ENCODE measurements around the gene CCT4.
"Not testable (repeated sequence)": the region's sequence is repeated elsewhere in the genome, so short reads cannot be mapped to it uniquely, and the experiment has no call there.

Gene CCT4, protein sequence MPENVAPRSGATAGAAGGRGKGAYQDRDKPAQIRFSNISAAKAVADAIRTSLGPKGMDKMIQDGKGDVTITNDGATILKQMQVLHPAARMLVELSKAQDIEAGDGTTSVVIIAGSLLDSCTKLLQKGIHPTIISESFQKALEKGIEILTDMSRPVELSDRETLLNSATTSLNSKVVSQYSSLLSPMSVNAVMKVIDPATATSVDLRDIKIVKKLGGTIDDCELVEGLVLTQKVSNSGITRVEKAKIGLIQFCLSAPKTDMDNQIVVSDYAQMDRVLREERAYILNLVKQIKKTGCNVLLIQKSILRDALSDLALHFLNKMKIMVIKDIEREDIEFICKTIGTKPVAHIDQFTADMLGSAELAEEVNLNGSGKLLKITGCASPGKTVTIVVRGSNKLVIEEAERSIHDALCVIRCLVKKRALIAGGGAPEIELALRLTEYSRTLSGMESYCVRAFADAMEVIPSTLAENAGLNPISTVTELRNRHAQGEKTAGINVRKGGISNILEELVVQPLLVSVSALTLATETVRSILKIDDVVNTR

DNA sequence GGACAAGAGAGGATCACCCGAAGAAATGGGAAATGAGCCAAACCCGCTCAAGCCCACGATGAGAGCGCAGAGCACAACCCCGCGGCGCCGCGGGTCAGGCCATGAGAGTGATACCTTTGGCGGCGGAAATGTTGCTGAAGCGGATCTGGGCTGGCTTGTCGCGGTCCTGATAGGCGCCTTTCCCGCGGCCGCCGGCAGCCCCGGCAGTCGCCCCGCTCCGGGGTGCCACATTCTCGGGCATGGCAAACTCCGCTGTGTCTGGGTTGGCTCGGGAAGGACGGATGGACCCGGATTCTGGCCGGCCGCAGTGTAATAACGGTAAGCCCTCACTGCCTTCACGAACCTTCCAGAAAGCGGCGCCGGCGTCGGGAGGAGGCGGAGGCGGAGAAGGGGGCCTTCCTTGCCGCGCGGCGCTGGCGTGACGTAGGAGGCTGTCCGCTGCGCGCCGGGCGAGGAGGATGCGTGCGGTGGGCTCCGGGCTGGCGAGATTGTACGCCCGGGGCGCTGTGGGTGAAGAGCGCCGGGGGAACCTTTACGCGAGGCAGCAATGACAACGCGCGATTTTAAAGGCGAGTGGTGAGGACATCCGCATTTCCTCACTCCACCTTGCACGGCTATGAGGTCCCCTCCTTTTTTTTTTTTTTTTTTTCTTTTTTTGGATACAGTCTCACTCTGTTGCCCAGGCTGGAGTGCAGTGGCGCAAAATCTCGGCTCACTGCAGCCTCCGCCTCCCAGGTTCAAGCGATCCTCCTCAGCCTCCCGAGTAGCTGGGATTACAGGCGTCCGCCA, at the start of gene CCT4:
Gene CCT4, minus strand, starts transcription at position 390 of the 789 bp plus-strand sequence. Its CDS starts 149 bp downstream, at position 241.
- DNase-seq, result peak; percentile 83 to 98 (median 92)

DNA sequence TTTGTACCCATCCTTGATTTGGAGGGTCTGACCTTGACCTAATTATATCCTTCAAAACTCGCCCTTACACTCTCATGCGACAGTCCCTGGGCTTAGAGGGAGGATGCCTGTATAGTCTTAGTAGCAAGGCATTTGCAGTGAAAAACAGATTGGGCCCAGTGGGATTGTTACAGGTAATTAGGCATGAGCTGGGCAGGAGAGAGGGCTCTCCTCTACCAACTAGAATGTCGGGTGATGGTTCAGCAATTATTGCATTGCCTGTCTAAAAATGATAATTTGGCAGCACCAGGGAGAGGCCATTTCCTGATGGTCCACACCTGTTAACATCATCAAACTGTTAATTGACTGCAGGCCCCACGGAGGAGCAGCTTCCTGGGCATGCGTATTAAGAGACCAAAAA, 49.4 kb upstream of the CCT4 start:
- no peak for DNase-seq

- DNase-seq, result no peak
Observed at GRCh38 chr2:61937098-61937497, 48.6 kb upstream of the CCT4 start.

DNA sequence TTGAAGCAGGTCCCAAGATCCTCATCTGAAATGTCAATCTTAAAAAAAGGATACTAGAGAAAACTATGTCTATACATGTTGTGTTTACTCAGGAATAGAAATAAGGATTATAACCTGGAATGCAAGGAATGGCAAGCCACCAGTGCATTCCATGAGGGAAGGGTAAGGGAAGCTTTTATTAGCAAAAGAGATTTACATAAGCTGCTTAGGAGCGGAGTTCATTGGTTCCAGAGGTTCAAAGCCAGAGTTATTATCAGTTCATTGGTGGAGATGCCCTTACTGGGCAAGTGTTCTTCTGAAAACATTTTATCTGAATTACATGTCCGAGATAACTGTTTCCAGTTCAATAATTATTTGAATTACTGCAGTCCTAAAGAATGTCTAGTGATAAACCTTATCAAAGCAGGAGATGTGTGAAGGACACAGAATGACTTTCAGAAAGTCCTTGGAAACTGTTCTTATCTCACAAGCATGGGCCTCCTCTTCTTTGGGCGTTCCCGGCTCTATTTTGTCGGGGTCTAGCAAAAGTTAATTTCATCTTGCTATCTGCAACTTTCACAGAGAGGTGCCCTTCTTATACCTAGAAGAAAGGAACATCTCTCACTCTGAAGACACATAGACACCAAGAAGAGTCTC, 40.5 kb upstream of the CCT4 start:
- DNase-seq, result no peak

DNA sequence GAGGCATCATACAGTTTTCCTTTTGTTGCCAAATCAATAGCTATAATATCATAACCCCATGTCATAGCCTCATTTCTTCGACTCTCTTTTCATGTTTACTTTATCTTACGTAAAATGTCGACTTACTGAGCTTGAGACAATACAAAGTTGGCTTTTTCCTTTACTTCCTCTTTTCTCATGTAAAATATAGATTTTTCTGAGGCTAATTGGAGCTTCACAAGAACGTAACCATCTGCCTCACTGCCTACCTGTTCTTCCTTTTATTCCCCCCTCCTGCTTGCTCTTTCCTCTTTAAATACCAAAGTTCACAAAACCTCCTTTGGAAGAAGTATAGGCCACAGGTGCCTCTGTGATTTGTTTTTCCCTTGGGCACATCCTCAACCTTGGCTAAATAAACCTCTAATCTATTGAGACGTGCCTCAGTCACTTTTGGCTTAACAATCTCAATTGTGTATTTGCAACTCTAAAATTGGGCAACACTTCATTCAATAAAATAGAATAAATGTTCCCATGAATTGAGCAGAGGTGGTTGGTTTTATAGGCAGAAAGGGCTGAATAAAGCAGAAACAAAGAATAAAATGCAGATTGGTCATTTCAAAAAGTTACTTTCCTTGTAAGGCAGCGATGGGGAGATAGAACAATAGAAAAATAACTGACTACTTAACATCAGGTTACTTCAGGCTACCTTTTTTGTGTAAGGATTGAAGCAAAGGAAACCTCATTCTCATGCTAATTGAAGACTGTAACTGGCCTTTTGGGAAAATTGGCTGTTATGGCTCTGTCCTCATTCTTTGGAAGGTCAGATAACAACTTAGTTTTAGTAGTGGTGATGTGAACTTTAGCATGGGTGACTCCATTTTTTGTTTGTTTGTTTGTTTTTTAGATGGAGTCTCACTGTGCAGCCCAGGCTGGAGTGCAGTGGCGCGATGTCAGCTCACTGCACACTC, 38.3 kb upstream of the CCT4 start:
- DNase-seq, result no peak

DNA sequence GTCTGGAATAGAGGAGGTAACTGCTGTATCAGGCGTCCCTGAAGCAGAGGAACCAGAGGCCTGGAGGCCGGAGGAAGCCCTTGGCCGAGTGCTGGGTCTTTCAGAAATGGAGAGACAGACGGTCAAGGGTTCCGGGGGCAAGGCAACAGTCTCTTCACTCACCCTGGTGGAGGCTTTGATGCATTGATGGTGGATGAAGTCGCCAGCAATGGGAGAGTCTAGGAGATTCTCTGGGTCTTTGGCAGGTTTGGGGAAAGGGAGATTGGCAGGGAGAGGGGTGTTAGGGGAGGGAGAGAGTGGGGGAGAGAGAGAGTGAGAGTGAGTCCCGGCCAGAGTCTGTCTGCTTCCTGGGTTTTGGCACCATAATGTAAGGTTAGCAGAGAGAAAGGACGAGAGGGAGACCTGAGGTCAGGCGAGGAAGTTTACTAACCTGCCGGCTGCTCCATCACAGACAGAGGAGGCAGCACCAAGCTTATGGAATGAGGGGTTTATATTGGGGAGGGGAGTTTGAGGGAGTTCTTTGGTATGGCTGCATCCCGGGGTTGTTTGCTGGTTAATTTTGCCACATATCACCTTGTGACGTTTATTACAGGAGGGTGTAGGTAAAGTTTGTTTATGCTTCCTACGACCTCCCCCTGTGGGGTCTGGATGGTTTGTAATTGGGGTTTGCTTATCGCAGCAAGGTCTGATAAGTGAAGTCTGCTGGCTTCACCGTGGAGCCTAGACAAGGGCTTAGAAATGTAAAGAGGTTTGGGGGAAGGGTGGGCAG, 36.6 kb upstream of the CCT4 start:
- DNase-seq, result no peak

- no peak for DNase-seq
Observed at GRCh38 chr2:61922714-61923113, 34.3 kb upstream of the CCT4 start.

DNA sequence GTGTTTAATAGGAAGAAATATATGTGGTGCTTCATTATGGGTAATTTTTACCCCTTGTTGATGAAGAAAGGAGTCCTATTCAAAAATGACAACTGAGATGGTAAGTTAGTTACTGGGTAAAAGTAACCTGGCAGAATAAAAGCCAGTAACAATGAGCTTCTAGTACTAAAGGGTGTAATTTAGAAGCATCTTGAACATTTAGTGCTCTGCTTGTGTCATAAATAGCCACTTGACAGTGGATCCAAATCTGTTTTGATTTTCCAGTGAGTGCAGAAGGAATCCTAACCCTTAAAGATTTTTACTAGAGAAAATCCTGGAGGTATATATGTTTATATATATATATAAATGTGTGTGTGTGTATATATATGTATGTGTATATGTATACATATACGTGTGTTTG, 32.1 kb upstream of the CCT4 start:
- DNase-seq, result no peak

DNA sequence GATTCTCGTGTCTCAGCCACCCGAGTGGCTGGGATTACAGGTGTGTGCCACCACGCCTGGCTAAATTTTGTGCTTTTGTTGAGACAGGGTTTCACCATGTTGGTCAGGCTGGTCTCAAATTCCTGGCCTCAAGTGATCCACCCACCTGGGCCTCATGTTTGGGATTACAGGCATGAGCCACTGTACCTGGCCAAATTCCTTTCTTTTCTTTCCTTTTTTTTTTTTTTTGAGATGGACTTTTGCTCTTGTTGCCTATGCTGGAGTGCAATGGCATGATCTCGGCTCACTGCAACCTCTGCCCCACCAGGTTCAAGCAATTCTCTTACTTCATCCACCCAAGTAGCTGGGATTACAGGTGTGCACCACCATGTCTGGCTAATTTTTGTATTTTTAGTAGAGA, 26.3 kb upstream of the CCT4 start:
- DNase-seq, result not testable (repeated sequence)

- DNase-seq, result no peak
Observed at GRCh38 chr2:61911510-61911909, 23.1 kb upstream of the CCT4 start.

- no peak for DNase-seq
Observed at GRCh38 chr2:61910603-61911002, 22.1 kb upstream of the CCT4 start.

GRCh38 chr2:61909116-61909515, 20.7 kb upstream of the CCT4 start:
- DNase-seq, result no peak

DNA sequence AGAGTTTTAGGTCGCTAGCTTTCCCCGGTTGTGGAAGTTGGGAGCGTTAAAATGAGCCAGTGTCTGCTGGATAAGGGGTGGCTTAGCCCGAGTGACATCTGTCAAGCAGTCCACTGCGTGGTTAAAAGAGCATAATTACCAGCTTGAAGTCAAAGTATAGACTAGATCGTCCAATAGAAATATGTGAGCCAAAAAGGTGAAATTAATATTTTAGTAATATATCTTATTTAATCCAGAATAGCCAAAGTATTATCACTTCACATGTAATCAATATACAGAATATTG, 17.7 kb upstream of the CCT4 start:
- no peak for DNase-seq

DNA sequence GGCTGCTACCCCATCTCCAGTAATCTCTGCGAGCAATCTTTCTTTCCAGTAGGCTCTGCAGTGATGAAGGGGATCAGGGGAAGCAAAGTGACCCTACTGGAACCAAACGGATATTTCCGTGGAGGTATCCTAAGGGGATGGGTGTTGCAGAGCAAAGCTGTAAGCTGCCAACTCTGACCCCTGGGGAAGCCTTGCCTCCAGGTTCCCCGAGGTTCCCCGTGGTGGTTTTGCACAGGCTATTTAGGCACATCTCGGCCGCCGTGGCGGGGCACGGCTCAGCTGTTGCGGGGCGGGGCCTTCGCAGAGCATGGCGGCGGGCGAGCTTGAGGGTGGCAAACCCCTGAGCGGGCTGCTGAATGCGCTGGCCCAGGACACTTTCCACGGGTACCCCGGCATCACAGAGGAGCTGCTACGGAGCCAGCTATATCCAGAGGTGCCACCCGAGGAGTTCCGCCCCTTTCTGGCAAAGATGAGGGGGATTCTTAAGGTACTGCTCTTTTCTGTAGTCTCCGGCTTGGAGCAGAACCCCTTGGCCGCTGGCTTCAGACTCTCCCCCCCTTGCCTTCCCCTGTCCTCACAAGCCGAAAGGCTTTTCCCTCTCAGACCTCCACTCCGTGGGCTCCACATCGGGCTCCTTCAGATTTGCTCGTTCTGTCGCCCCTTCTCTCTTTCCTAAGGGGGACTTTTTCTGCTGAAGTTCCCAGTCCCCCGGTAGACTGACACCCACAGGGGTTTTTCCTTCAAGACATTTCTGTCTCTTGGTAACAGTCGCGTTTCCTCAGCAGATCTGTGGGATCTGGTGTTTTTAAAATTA, 17.1 kb upstream of the CCT4 start, which contains the start of gene COMMD1:
Gene COMMD1, plus strand, starts transcription at position 303 of the 814 bp plus-strand sequence. Its CDS starts 5 bp downstream, at position 308.
- peak; percentile 64 to 75 (median 73) for DNase-seq

GRCh38 chr2:61900281-61900680, 11.8 kb upstream of the CCT4 start:
- DNase-seq, result no peak

DNA sequence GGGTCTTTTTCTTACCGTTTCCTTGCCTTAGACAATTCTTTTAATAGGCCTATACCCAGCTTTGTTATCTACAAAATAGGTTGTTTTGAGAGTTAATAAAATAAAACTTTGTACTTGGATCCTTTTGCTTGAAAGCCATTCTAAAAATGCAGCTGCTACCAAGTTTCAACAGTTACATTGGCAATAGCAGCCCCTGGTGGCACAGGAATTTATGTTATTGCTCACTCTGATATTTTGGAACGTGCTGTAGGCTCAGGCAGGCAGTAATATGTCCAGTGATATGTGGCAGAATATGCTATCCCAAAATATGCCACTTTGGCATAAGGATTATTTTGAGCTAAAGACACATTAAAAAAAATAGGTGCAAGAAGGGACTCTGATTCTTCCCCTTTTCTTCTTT, 10.4 kb upstream of the CCT4 start:
- no peak for DNase-seq

DNA sequence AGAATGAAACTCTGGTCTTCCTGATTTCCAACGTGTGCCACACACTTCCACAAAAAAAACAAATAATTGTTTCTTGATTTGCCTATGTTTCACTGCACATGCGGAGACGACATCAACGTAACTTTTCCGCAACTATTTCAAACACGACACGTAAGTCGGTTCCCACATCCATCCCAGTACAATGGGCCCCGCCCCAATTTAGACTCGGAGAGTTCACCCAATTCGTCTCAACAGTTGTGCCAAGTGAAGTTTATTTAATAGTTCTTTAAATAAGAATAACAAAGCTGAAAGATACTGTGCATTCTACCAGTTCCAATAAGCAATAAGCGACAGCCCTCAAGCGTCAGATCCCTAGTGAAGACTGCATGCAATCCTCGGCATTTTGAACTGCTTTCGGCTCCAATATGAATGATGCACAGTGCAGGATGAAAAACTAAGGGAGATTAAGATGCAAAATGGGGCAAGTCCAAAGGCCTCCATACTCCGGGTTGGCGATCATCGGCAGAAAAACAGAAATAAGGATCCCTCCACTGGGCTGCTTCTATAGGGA, 664 bp downstream of the CCT4 start:
- peak in 2 of 6 experiments; percentile 23 to 28 for DNase-seq

GRCh38 chr2:61885896-61886603, 2.4 kb downstream of the CCT4 start:
- DNase-seq, result no peak

GRCh38 chr2:61882850-61883249, 5.6 kb downstream of the CCT4 start:
- DNase-seq, result no peak

GRCh38 chr2:61879351-61879750, 9.1 kb downstream of the CCT4 start:
- DNase-seq, result not testable (repeated sequence)

Measured in stimulated activated naive CD4-positive, alpha-beta T cell (primary cell).